IPS-18c (cell line): ENCODE results near the gene C2orf72.
A peak's percentile ranks its signal among the peaks of the same experiment; 100 is the strongest.

ENCODE experiments used
- H3K4me3 ChIP-seq: 2 replicates; pipeline ENCODE4 v1.7.0; 2013; ENCODE audit warnings: low read depth, mild to moderate bottlenecking, low read length, moderate library complexity; ENCODE audit not compliant: insufficient read depth
- H3K9me3 ChIP-seq: one replicate; pipeline ENCODE4 v1.6.1; 2013; ENCODE audit warnings: mild to moderate bottlenecking, low read length, moderate library complexity; ENCODE audit not compliant: control insufficient read depth, insufficient read depth

Gene C2orf72

GRCh38 chr2:231036131-231036530 is 1.2 kb upstream of the C2orf72 start:
- no peaks in the 10 kb centered on the region for H3K9me3 ChIP-seq
- no peak overlapping the region for H3K4me3 ChIP-seq

- H3K9me3 ChIP-seq = no peaks in the 10 kb centered on the region
- no peak overlapping the region for H3K4me3 ChIP-seq
These were observed 681 bp upstream of the C2orf72 start for GRCh38 chr2:231036578-231037106.

- H3K9me3 ChIP-seq = no peaks in the 10 kb centered on the region
- peak overlapping the region; percentile 55 for H3K4me3 ChIP-seq
These were observed 584 bp downstream of the C2orf72 start for GRCh38 chr2:231037731-231038482.

- peak overlapping the region; percentile 55 for H3K4me3 ChIP-seq
- no peaks in the 10 kb centered on the region for H3K9me3 ChIP-seq
These were observed 1.4 kb downstream of the C2orf72 start for GRCh38 chr2:231038483-231039293.

GRCh38 chr2:231039294-231039664 is 2.0 kb downstream of the C2orf72 start:
- H3K4me3 ChIP-seq = no peak overlapping the region
- no peaks in the 10 kb centered on the region for H3K9me3 ChIP-seq

- no peaks in the 10 kb centered on the region for H3K9me3 ChIP-seq
These were observed 2.6 kb downstream of the C2orf72 start for GRCh38 chr2:231039821-231040364.

GRCh38 chr2:231041061-231041689 is 3.9 kb downstream of the C2orf72 start:
- Histone ChIP-seq H3K9me3 (no peaks in the 10 kb centered on the region), H3K4me3 (no peak overlapping the region)

More at GRCh38 chr2:231039821-231040364, 2.6 kb downstream of the C2orf72 start:
- no peak overlapping the region for H3K4me3 ChIP-seq

GRCh38 chr2:231043796-231044195 is 6.5 kb downstream of the C2orf72 start:
- H3K9me3 ChIP-seq = no peaks in the 10 kb centered on the region
- no peak overlapping the region for H3K4me3 ChIP-seq

- H3K4me3 ChIP-seq = no peak overlapping the region
- no peaks in the 10 kb centered on the region for H3K9me3 ChIP-seq
These were observed 9.6 kb downstream of the C2orf72 start for GRCh38 chr2:231046916-231047273.

- no peaks in the 10 kb centered on the region for H3K9me3 ChIP-seq
- H3K4me3 ChIP-seq = no peak overlapping the region
These were observed 10.1 kb downstream of the C2orf72 start for GRCh38 chr2:231047274-231047922.

GRCh38 chr2:231047923-231048915 is 10.9 kb downstream of the C2orf72 start:
- H3K9me3 ChIP-seq = no peaks in the 10 kb centered on the region
- H3K4me3 ChIP-seq = no peak overlapping the region

GRCh38 chr2:231049286-231050017 is 12.1 kb downstream of the C2orf72 start:
- Histone ChIP-seq H3K9me3 (no peaks in the 10 kb centered on the region), H3K4me3 (no peak overlapping the region)

- no peaks in the 10 kb centered on the region for H3K9me3 ChIP-seq
These were observed 12.9 kb downstream of the C2orf72 start for GRCh38 chr2:231050018-231050901.

GRCh38 chr2:231051116-231051515 is 13.8 kb downstream of the C2orf72 start:
- Histone ChIP-seq H3K4me3 (no peak overlapping the region), H3K9me3 (no peaks in the 10 kb centered on the region)

More at GRCh38 chr2:231050018-231050901, 12.9 kb downstream of the C2orf72 start:
- no peak overlapping the region for H3K4me3 ChIP-seq
